Measurements from ENCODE around the gene MYO3B.
"Not testable (repeated sequence)": the region's sequence is repeated elsewhere in the genome, so short reads cannot be mapped to it uniquely, and the experiment has no call there.

MYO3B gene

DNA sequence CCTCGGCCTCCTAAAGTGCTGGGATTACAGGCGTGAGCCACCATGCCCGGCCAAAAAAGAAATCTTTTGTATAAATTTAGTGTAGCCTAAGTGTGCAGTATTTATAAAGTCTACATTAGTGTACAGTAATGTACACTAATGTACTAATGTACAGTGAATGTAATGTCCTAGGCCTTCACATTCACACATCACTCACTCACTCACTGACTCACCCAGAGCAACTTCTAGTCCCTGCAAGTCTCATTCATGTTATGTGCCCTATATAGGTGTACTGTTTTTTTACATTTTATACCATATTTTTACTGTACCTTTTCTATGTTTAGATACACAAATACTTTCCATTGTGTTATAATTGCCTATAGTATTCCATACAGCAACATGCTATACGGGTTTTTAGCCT, 254.9 kb downstream of the MYO3B start:
- no peak for DNase-seq (ENCODE audit: low spot score)

GRCh38 chr2:170433448-170433847, 255.5 kb downstream of the MYO3B start:
- DNase-seq (ENCODE audit: low spot score) = no peak

- not testable (repeated sequence) for DNase-seq (ENCODE audit: low spot score)
Observed at GRCh38 chr2:170434396-170434795, 256.4 kb downstream of the MYO3B start.

- DNase-seq (ENCODE audit: low spot score) = no peak
Observed at GRCh38 chr2:170434900-170435621, 257.1 kb downstream of the MYO3B start.

DNA sequence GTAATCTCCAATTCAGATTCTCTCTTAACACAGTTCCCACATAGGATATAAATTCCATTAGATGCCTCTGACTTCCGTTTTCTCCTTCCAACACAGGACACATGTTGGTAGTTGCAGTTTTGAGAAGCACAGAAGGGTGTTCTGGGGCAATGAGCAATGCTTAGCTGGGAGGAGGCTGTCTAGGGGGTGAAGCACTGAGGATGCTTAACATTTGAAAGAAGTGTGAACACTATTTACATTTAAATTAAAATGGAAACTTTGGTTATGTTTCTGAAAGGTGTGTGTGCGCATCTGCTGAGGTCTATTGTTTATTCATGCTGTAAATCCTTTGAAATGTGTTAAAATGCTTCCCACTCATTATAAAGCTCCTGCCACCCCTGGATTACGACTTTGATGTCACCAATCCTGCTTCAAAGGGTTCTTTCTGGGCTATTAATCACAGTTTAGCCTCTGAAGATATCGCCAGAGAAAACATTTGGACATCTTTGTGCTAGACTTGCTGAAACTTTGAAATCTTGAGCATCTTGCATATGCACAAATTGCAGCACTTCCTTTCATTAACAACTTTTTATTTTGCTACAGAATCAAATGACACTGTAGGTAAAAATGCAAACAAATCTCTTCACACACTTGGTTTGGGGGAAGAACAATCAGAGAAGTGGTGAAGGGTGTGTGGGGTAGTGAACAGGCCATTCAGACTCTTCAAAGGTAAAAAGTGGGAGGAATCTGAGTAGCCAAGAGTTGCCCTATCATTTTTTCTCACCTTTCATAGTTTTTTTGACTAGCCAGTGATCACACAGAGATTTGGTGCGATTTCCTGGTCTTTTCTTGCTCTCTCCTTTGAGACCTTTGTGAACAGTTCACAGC, 258.4 kb downstream of the MYO3B start:
- no peak for DNase-seq (ENCODE audit: low spot score)

GRCh38 chr2:170446078-170446477, 268.1 kb downstream of the MYO3B start:
- DNase-seq (ENCODE audit: low spot score) = no peak

GRCh38 chr2:170449034-170449433, 271.1 kb downstream of the MYO3B start:
- DNase-seq (ENCODE audit: low spot score) = no peak

- no peak for DNase-seq (ENCODE audit: low spot score)
Observed at GRCh38 chr2:170454471-170455372, 276.8 kb downstream of the MYO3B start.

DNA sequence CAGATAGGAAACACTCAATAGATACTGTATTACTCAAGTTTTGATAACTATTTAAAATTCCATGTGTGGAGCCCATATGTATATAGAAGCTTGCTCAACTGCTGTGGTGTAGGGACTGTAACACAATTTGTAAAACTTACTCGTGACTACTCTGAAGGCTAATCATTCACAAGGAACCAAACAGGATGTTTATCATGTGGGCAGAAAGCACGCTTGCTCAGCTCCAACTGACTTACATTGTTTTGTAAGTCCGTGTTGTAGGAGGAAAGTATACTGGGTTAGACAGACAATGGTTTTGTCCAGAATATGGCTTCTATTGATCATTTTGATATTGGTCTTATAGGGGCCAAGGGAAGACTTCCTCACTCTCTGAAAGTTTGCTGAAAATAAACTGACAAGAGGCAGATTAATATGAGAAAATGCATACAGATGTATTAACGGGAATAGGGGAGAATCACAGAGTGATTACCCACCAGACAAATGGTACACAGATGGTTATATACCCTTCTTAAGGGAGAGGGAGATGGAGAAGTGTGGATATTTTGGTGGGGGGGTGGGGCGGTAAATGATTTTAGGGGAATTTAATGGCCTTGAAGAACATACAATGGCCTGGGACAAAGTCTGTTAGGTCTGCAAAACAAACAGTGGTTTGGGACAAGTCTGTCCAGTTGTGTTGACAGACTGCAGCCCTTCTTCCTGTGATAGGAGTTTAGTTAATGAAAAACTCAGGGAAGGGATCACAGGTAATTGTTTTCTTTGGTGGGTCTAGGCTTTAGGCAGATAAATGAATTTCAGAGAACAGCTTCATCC, 277.9 kb downstream of the MYO3B start:
- DNase-seq (ENCODE audit: low spot score) = no peak

DNA sequence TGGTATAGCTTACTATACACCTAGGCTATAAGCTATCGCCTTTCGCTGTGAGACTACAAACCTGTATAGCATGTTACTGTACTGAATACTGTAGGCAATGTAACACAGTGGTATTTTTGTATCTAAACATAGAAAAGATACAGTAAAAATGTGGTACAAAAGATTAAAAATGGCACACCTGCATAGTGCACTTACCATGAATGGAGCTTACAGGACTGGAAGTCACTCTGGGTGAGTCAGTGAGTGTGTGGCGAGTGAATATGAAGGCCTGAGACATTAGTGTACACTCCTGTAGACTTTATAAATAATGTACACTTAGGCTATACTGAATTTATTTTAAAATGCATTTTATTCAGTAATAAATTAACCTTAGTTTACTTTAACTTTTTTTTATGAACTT, 279.0 kb downstream of the MYO3B start:
- DNase-seq (ENCODE audit: low spot score) = no peak

- no peak for DNase-seq (ENCODE audit: low spot score)
Observed at GRCh38 chr2:170457742-170458141, 279.8 kb downstream of the MYO3B start.

DNA sequence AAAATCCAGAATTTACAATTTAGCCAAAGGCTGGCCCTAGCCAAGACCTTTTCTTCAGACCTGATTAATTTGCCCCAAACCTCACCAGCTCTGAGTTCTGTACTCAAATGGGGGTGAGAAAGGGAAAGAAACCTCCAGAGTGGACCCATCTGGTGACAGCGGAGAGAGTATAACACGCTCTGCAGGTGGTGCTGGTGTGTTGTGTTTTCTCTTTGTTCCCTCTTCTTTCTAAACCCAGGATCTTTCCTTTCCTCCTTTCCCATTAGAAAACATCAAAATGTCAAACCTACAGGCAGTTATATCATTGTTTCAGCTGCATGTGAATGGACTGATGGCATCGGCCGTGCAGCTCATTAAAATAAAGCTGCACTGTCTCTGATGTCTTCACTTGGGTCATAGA, 283.9 kb downstream of the MYO3B start:
- DNase-seq (ENCODE audit: low spot score) = no peak

DNA sequence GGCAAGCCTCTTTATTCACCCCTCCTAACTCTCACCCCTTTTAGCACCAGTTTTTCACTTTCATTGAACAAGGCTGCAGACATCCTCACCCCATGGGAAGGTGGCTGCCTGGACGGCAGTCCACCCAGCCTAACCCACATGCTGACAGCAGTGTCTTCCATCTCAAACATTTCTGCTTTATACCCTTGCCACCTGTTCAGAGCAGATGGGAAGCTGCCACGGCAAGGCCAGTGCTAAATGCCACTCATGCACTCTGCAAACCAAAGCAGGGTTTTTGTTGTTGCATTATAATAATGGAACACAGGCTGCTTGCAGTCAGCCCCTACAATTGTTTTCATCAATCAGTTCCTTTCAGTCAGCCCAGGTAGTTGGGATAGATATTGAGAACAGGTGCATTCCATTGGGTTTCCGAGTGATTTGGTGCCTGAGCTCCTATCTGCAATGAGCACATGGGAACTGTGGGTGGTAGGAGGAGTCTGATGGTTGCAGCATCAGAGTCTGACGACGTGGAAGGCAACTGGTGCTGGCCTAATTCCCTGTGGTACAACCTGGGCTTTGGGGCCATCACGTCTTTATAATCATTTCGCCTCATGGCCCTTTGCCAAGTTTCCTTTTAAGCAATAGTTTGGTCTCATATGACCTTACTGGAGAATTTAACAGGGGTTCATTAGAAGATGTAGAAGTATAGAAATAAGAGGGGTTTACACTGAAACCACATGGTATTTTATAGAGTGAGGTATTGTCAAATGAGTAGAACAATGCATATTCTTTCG, 284.7 kb downstream of the MYO3B start:
- DNase-seq (ENCODE audit: low spot score) = no peak

DNA sequence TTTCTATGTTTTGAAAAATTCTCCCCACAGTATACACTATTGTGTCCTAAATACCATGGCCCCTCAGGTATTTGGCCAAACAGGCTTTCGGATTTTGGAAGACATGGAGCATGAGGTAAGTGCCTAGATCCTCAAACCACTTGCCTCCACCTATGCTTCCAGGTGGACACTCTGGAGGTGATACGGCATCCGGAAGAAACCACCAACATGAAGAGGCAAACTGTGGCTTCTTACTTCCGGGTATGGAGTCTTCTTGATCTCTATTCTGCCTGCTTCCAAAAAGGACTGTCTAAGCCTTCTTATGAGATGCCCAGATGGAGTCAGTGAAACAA, 285.2 kb downstream of the MYO3B start:
- no peak for DNase-seq (ENCODE audit: low spot score)

DNA sequence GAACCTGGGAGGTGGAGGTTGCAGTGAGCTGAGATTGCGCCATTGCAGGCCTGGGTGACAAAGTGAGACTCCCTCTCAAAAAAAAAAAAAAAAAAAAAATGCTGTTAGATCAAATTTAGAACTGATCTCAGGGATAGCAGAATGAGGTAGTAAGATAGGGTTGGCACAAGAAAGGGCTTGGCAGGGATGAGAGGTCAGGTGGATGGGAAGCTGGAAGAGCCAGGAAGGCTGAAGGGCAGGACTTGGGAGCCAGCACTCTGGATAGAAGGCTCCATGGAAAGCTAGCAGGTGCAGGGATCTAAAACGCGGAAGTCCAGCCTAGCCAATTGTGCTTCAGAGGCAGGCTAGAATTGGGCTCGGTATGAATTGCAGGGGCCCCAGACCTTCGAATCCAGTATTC, 286.3 kb downstream of the MYO3B start:
- no peak for DNase-seq (ENCODE audit: low spot score)

DNA sequence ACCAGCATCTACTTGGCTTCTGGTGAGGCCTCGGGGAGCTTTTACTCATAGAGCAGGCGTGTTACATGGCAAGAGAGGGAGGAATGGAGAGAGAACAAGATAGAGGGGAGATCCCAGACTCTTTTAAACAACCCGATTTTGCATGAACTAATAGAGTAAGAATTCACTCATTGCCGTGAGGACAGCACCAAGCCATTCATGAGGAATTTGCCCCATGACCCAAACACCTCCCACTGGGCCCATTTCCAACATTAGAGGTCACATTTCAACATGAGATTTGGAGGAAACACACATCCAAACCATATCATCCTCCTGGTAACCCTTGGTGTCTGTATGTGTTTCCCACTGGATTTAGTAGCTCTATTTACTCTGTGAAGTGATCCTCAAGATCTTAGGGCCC, 287.3 kb downstream of the MYO3B start:
- DNase-seq (ENCODE audit: low spot score) = no peak

DNA sequence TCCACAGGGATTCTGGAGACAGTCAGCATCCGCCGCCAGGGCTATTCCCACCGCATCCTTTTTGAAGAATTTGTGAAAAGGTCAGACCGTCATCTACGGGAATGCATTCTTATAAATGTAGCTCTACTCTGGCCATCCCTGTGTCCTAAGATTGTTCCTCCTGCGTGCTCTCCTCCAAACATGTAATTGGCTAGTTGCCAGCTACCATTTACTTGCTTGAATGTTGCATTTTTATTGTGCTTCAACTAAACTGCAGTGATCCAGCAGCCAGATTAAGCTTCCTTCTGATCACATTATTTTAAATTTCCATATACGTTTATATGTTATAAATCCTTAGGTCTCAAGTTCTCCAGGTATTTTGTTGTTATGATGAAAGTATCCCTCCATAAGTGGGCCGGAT, 288.7 kb downstream of the MYO3B start:
- no peak for DNase-seq (ENCODE audit: low spot score)

DNA sequence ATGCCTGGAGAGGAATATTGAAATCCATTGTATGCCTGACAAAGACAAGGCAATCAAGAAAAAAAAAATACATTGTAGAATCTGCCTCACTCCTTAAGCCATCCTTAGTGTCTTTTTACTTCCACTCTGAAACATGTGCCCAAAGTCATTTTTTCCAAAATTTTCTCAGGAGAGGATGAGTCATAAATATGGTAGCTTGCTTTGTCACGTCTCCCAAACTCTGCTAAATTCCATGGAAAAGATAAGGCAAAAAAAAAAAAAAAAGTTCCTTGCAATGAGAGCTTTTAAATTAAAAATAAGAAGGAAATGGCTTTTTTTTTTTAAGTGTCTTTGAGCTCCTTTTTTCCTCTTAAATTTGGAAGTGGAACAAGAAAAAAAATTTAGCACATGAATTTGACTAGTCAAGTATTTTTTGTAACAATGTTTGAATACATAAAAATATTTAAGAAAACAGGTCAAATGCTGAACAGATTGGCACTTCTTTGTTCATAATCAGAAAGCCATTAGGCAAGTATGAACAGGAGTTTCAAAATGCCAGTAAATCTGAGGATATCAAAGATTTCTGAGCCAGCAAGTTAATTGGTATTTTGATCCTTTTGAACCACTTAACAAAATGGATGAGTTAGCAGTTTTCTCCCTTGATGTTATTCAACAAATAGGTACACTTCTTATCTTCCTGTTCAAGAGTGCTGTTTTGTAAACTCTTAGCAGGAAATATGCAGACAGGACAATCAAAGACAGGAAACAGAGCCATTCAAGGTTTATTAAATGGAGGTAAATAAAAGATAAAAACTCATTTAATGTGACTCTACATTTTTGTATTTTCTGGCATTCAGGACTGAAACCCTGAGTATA, 289.8 kb downstream of the MYO3B start:
- no peak for DNase-seq (ENCODE audit: low spot score)

GRCh38 chr2:170468557-170468956, 290.6 kb downstream of the MYO3B start:
- no peak for DNase-seq (ENCODE audit: low spot score)

DNA sequence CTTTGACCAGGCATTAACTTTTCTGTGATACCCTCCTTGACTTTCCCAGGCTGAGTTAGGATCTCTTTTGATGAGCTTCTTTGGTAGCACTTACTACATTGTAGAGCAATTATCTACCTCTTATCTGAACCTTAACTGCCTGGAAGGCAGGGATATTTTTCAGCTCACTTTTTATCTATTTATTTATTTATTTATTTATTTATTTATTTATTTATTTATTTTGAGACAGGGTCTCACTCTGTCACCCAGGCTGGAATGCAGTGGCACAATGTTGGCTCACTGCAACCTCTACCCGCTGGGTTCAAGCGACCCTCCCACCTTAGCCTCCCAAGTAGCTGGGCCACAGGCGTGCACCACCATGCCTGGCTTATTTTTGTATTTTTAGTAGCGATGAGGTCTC, 294.6 kb downstream of the MYO3B start:
- DNase-seq (ENCODE audit: low spot score) = not testable (repeated sequence)

Data from putamen (tissue), 1 donor.